GM12878 (cell line): ENCODE results near the gene YIF1A.

Experiments
- CEBPB ChIP-seq, 2 experiments: fragments of 150-350 bp in 1 of 2; IDR thresholded peaks; 2 replicates each; pipeline ENCODE4 v1.6.1; 2012 to 2014; ENCODE audit warnings: low read depth in 2 of 2, low read length in 2 of 2, borderline replicate concordance in 1 of 2, inconsistent platforms in 1 of 2
- MAX ChIP-seq: IDR thresholded peaks from 2 replicates; pipeline ENCODE4 v1.6.1; 2012; ENCODE audit warnings: low read depth, low read length, improper control_type of control experiment
- TF ChIP-seq, protein P1 (sequence below): IDR thresholded peaks from 2 replicates; pipeline ENCODE4 v1.6.1; 2012; ENCODE audit warnings: mild to moderate bottlenecking, low read depth, low read length

DNA sequence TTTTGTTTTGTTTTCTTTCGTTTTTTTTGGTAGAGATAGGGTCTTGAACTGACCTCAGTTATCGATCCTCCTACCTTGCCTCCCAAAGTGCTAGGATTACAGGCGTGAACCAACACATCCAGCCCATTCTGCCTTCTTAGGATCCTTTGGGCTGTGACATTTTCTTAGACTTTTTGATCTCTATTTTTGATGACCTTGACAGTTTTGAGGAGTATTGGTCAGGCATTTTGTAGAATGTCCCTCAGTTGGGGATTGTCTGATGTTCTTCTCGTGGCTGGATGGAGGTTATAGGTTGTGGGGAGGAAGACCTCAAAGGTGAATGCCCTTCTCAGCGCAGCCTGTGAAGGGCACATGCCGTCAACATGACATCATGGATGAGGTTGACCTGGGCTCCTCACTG lies 40.0 kb downstream of the YIF1A start:
- TF ChIP-seq MAX (no peak), CEBPB (IDR thresholded peaks at IDR 0.05; ENCODE audit: borderline replicate concordance in 1 of 2, low read depth in 2 of 2, low read length in 2 of 2) (no peak)
- TF ChIP-seq, protein P1, sequence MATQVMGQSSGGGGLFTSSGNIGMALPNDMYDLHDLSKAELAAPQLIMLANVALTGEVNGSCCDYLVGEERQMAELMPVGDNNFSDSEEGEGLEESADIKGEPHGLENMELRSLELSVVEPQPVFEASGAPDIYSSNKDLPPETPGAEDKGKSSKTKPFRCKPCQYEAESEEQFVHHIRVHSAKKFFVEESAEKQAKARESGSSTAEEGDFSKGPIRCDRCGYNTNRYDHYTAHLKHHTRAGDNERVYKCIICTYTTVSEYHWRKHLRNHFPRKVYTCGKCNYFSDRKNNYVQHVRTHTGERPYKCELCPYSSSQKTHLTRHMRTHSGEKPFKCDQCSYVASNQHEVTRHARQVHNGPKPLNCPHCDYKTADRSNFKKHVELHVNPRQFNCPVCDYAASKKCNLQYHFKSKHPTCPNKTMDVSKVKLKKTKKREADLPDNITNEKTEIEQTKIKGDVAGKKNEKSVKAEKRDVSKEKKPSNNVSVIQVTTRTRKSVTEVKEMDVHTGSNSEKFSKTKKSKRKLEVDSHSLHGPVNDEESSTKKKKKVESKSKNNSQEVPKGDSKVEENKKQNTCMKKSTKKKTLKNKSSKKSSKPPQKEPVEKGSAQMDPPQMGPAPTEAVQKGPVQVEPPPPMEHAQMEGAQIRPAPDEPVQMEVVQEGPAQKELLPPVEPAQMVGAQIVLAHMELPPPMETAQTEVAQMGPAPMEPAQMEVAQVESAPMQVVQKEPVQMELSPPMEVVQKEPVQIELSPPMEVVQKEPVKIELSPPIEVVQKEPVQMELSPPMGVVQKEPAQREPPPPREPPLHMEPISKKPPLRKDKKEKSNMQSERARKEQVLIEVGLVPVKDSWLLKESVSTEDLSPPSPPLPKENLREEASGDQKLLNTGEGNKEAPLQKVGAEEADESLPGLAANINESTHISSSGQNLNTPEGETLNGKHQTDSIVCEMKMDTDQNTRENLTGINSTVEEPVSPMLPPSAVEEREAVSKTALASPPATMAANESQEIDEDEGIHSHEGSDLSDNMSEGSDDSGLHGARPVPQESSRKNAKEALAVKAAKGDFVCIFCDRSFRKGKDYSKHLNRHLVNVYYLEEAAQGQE: no peak
